Esophagus (tissue), 2 donors: ENCODE results near the gene HDDC3. TPM values are rescaled to one million over a fixed set of nuclear protein-coding genes. Genes with fewer than 3 reads are reported as not detected.
A peak's percentile ranks its signal among the peaks of the same experiment; 100 is the strongest.

Source experiments
- H3K27ac ChIP-seq, 2 donors: one replicate each; pipeline ENCODE4 v1.5.1; 2013; ENCODE audit warnings: low read depth in 2 of 2, mild to moderate bottlenecking in 2 of 2, inconsistent platforms in 1 of 2, low read length in 1 of 2, moderate library complexity in 1 of 2
- H3K27me3 ChIP-seq, 2 donors: one replicate each; pipeline ENCODE4 v1.6.1; 2013; ENCODE audit warnings: low read length in 2 of 2, control low read depth in 1 of 2, mild to moderate bottlenecking in 1 of 2; ENCODE audit not compliant: insufficient read depth in 2 of 2, control insufficient read depth in 1 of 2
- H3K36me3 ChIP-seq, 2 donors: one replicate each; pipeline ENCODE4 v1.6.1; 2013; ENCODE audit warnings: low read length in 1 of 2; ENCODE audit not compliant: control insufficient read depth in 2 of 2, insufficient read depth in 2 of 2
- H3K4me1 ChIP-seq, 2 donors: one replicate each; pipeline ENCODE4 v1.6.1; 2013; ENCODE audit warnings: low read length in 1 of 2; ENCODE audit not compliant: control insufficient read depth in 2 of 2, insufficient read depth in 2 of 2
- H3K4me3 ChIP-seq, 2 donors: one replicate each; pipeline ENCODE4 v1.5.1; 2013; ENCODE audit warnings: low read length in 2 of 2, mild to moderate bottlenecking in 2 of 2, low read depth in 1 of 2, moderate library complexity in 1 of 2
- H3K9me3 ChIP-seq, 2 donors: one replicate each; pipeline ENCODE4 v1.6.1; 2013; ENCODE audit warnings: mild to moderate bottlenecking in 2 of 2, low read depth in 1 of 2, low read length in 1 of 2, moderate library complexity in 1 of 2; ENCODE audit not compliant: control insufficient read depth in 2 of 2, insufficient read depth in 1 of 2
- WGBS, 2 donors: extraction: QIAGEN DNeasy Blood & Tissue Kit; methylation state at CpG; one replicate each; pipeline ENCODE4 v1.1.7; 2013; 5-methylcytosine and 5-hydroxymethylcytosine counted together
- polyA plus RNA-seq, 2 donors: library from polyadenylated mRNA; stranded (reverse); fragments of 200-250 nt; gene quantifications; one replicate each; pipeline ENCODE4 v1.2.3, GENCODE V29; 2013
- donor health status: healthy with polysubstance abuse.
- donor health status: Bipolar disorder and iron deficiency.

The HDDC3 gene
- polyA plus RNA-seq, 2 donors, result 9.1 to 10.5 TPM

GRCh38 chr15:90966262-90966661, 33.9 kb upstream of the HDDC3 start:
- Histone ChIP-seq H3K4me1 (no peaks in the 10 kb centered on the region), H3K9me3 (no peaks in the 10 kb centered on the region), H3K36me3 (peaks cover 8 to 18% of the 10 kb centered on the region in 2 donors), H3K27ac (no peak overlapping the region), H3K27me3 (no peaks in the 10 kb centered on the region), H3K4me3 (no peak overlapping the region)
- WGBS, 2 donors, result 74 to 83% methylated on average over 9 of the region's 9 CpGs

GRCh38 chr15:90962021-90962420, 29.7 kb upstream of the HDDC3 start:
- 80 to 84% methylated on average over 4 of the region's 4 CpGs for WGBS, 2 donors
- H3K36me3 ChIP-seq, result peaks cover 12 to 30% of the 10 kb centered on the region in 2 donors
- no peaks in the 10 kb centered on the region for H3K9me3 ChIP-seq
- H3K4me3 ChIP-seq, result no peak overlapping the region
- H3K27me3 ChIP-seq, result no peaks in the 10 kb centered on the region
- peaks cover 0 to 7% of the 10 kb centered on the region in 2 donors for H3K4me1 ChIP-seq
- H3K27ac ChIP-seq, result no peak overlapping the region

GRCh38 chr15:90960298-90961091, 28.1 kb upstream of the HDDC3 start:
- Histone ChIP-seq H3K36me3 (peaks cover 5 to 25% of the 10 kb centered on the region in 2 donors), H3K27ac (peak overlapping the region in 1 of 2 donors; percentile 47), H3K27me3 (no peaks in the 10 kb centered on the region), H3K4me3 (no peak overlapping the region), H3K4me1 (peaks cover 6 to 7% of the 10 kb centered on the region in 2 donors), H3K9me3 (no peaks in the 10 kb centered on the region)
- WGBS, 2 donors, result 79 to 83% methylated on average over 20 of the region's 20 CpGs

GRCh38 chr15:90959894-90960293, 27.5 kb upstream of the HDDC3 start:
- no peak overlapping the region for H3K27ac ChIP-seq
- H3K27me3 ChIP-seq, result no peaks in the 10 kb centered on the region
- H3K9me3 ChIP-seq, result no peaks in the 10 kb centered on the region
- 63 to 66% methylated on average over 5 of the region's 5 CpGs for WGBS, 2 donors
- H3K36me3 ChIP-seq, result peaks cover 5 to 25% of the 10 kb centered on the region in 2 donors
- no peak overlapping the region for H3K4me3 ChIP-seq
- peaks cover 7 to 8% of the 10 kb centered on the region in 2 donors for H3K4me1 ChIP-seq

GRCh38 chr15:90959028-90959595, 26.8 kb upstream of the HDDC3 start:
- no peaks in the 10 kb centered on the region for H3K9me3 ChIP-seq
- H3K4me1 ChIP-seq, result peaks cover 7 to 8% of the 10 kb centered on the region in 2 donors
- H3K4me3 ChIP-seq, result no peak overlapping the region
- H3K27me3 ChIP-seq, result no peaks in the 10 kb centered on the region
- no peak overlapping the region for H3K27ac ChIP-seq
- peaks cover 5 to 25% of the 10 kb centered on the region in 2 donors for H3K36me3 ChIP-seq
- 83% methylated on average over 8 of the region's 8 CpGs for WGBS, 2 donors

- Histone ChIP-seq H3K27ac (no peak overlapping the region), H3K36me3 (peaks cover 5 to 34% of the 10 kb centered on the region in 2 donors), H3K4me3 (peak overlapping the region in 1 of 2 donors; percentile 75), H3K9me3 (no peaks in the 10 kb centered on the region), H3K27me3 (no peaks in the 10 kb centered on the region), H3K4me1 (peaks cover 7 to 12% of the 10 kb centered on the region in 2 donors)
- 71 to 76% methylated on average over 6 of the region's 6 CpGs for WGBS, 2 donors
Observed at GRCh38 chr15:90957791-90958190, 25.4 kb upstream of the HDDC3 start.

GRCh38 chr15:90957031-90957790, 24.9 kb upstream of the HDDC3 start:
- Histone ChIP-seq H3K9me3 (no peaks in the 10 kb centered on the region), H3K4me1 (peaks cover 7 to 12% of the 10 kb centered on the region in 2 donors), H3K27ac (peak overlapping the region in 1 of 2 donors; percentile 69), H3K4me3 (peak overlapping the region; percentile 72 to 75), H3K36me3 (peaks cover 5 to 36% of the 10 kb centered on the region in 2 donors), H3K27me3 (no peaks in the 10 kb centered on the region)
- WGBS, 2 donors, result 23 to 26% methylated on average over 44 to 63 of the region's 63 CpGs

GRCh38 chr15:90956274-90957030, 24.1 kb upstream of the HDDC3 start:
- peak overlapping the region in 1 of 2 donors; percentile 69 for H3K27ac ChIP-seq
- H3K4me1 ChIP-seq, result peaks cover 7 to 12% of the 10 kb centered on the region in 2 donors
- no peaks in the 10 kb centered on the region for H3K9me3 ChIP-seq
- H3K36me3 ChIP-seq, result peaks cover 5 to 32% of the 10 kb centered on the region in 2 donors
- WGBS, 2 donors, result 9% methylated on average over 54 to 56 of the region's 56 CpGs
- peak overlapping the region; percentile 72 to 75 for H3K4me3 ChIP-seq
- H3K27me3 ChIP-seq, result no peaks in the 10 kb centered on the region
